ENCODE results near the gene DLG1.

DLG1 gene

GRCh38 chr3:197306374-197307086 lies 8.1 kb upstream of the DLG1 start:
- Histone ChIP-seq H3K4me1 (peaks cover 24% of the 10 kb centered on the region), H3K36me3 (replicated peaks) (no peaks in the 10 kb centered on the region), H3K27me3 (ENCODE audit: low read depth) (no peaks in the 10 kb centered on the region), H3K4me3 (no peak overlapping the region), H3K9me3 (no peaks in the 10 kb centered on the region)
- no peak for DNase-seq (ENCODE audit: low spot score in 2 of 2)
- in situ Hi-C loops (cut with MboI; ENCODE audit: low sequenced_read_pairs): no loop called here

- H3K4me1 ChIP-seq: peaks cover 24% of the 10 kb centered on the region
- no peaks in the 10 kb centered on the region for H3K27me3 ChIP-seq (ENCODE audit: low read depth)
- no peaks in the 10 kb centered on the region for H3K9me3 ChIP-seq
- in situ Hi-C loops (cut with MboI; ENCODE audit: low sequenced_read_pairs): no loop called here
- no peak overlapping the region for H3K4me3 ChIP-seq
- no peak for DNase-seq (ENCODE audit: low spot score in 2 of 2)
- H3K36me3 ChIP-seq (replicated peaks): no peaks in the 10 kb centered on the region
Measured at GRCh38 chr3:197305854-197306253, 7.4 kb upstream of the DLG1 start.

GRCh38 chr3:197303452-197303851 lies 5.0 kb upstream of the DLG1 start:
- in situ Hi-C loops (cut with MboI; ENCODE audit: low sequenced_read_pairs): no loop called here

GRCh38 chr3:197302696-197303341 lies 4.4 kb upstream of the DLG1 start:
- no peaks in the 10 kb centered on the region for H3K36me3 ChIP-seq (replicated peaks)
- no peak for DNase-seq (ENCODE audit: low spot score in 2 of 2)
- H3K27me3 ChIP-seq (ENCODE audit: low read depth): no peaks in the 10 kb centered on the region
- H3K4me3 ChIP-seq: no peak overlapping the region
- H3K9me3 ChIP-seq: no peaks in the 10 kb centered on the region
- peaks cover 12% of the 10 kb centered on the region for H3K4me1 ChIP-seq
- in situ Hi-C loops (cut with MboI; ENCODE audit: low sequenced_read_pairs): no loop called here

More at GRCh38 chr3:197303452-197303851, 5.0 kb upstream of the DLG1 start:
- Histone ChIP-seq H3K36me3 (replicated peaks) (no peaks in the 10 kb centered on the region), H3K4me1 (peaks cover 14% of the 10 kb centered on the region), H3K9me3 (no peaks in the 10 kb centered on the region), H3K4me3 (no peak overlapping the region), H3K27me3 (ENCODE audit: low read depth) (no peaks in the 10 kb centered on the region)
- DNase-seq (ENCODE audit: low spot score in 2 of 2): no peak

GRCh38 chr3:197302033-197302432 lies 3.6 kb upstream of the DLG1 start:
- Histone ChIP-seq H3K36me3 (replicated peaks) (no peaks in the 10 kb centered on the region), H3K4me3 (no peak overlapping the region), H3K9me3 (no peaks in the 10 kb centered on the region), H3K27me3 (ENCODE audit: low read depth) (no peaks in the 10 kb centered on the region), H3K4me1 (peaks cover 12% of the 10 kb centered on the region)
- in situ Hi-C loops (cut with MboI; ENCODE audit: low sequenced_read_pairs): no loop called here
- no peak for DNase-seq (ENCODE audit: low spot score in 2 of 2)

GRCh38 chr3:197300361-197300760 lies 1.9 kb upstream of the DLG1 start:
- peaks cover 17% of the 10 kb centered on the region; the same call in 1 of the 2 replicates for H3K4me1 ChIP-seq
- no peaks in the 10 kb centered on the region for H3K27me3 ChIP-seq (ENCODE audit: low read depth)
- H3K36me3 ChIP-seq (replicated peaks): peaks cover 8% of the 10 kb centered on the region
- no peak overlapping the region for H3K4me3 ChIP-seq
- in situ Hi-C loops (cut with MboI; ENCODE audit: low sequenced_read_pairs): no loop called here
- DNase-seq (ENCODE audit: low spot score in 2 of 2): no peak
- no peaks in the 10 kb centered on the region for H3K9me3 ChIP-seq

- Histone ChIP-seq H3K9me3 (no peaks in the 10 kb centered on the region), H3K27me3 (ENCODE audit: low read depth) (no peaks in the 10 kb centered on the region), H3K4me1 (peaks cover 22% of the 10 kb centered on the region), H3K4me3 (peak overlapping the region; percentile 74), H3K36me3 (replicated peaks) (peaks cover 15% of the 10 kb centered on the region)
- DNase-seq (ENCODE audit: low spot score in 2 of 2): peak; percentile 44 to 75
- in situ Hi-C loops (cut with MboI; ENCODE audit: low sequenced_read_pairs): no loop called here
Measured at GRCh38 chr3:197298945-197299854, 788 bp upstream of the DLG1 start.

GRCh38 chr3:197297476-197298340 lies 704 bp downstream of the DLG1 start:
- in situ Hi-C loops (cut with MboI; ENCODE audit: low sequenced_read_pairs): no loop called here
- H3K27me3 ChIP-seq (ENCODE audit: low read depth): no peaks in the 10 kb centered on the region
- H3K4me1 ChIP-seq: peaks cover 30% of the 10 kb centered on the region
- no peaks in the 10 kb centered on the region for H3K9me3 ChIP-seq
- H3K36me3 ChIP-seq (replicated peaks): peaks cover 22% of the 10 kb centered on the region
- peak; percentile 76 to 93 for DNase-seq (ENCODE audit: low spot score in 2 of 2)
- peak overlapping the region; percentile 74 for H3K4me3 ChIP-seq

- peaks cover 24% of the 10 kb centered on the region for H3K36me3 ChIP-seq (replicated peaks)
- H3K27me3 ChIP-seq (ENCODE audit: low read depth): no peaks in the 10 kb centered on the region
- in situ Hi-C loops (cut with MboI; ENCODE audit: low sequenced_read_pairs): no loop called here
- peak overlapping the region; percentile 74 for H3K4me3 ChIP-seq
- no peaks in the 10 kb centered on the region for H3K9me3 ChIP-seq
- no peak for DNase-seq (ENCODE audit: low spot score in 2 of 2)
- peaks cover 30% of the 10 kb centered on the region for H3K4me1 ChIP-seq
Measured at GRCh38 chr3:197297002-197297401, 1.4 kb downstream of the DLG1 start.

GRCh38 chr3:197296545-197296944 lies 1.9 kb downstream of the DLG1 start:
- in situ Hi-C loops (cut with MboI; ENCODE audit: low sequenced_read_pairs): no loop called here
- no peaks in the 10 kb centered on the region for H3K27me3 ChIP-seq (ENCODE audit: low read depth)
- no peak for DNase-seq (ENCODE audit: low spot score in 2 of 2)
- H3K9me3 ChIP-seq: no peaks in the 10 kb centered on the region
- H3K4me3 ChIP-seq: peak overlapping the region; percentile 74
- H3K36me3 ChIP-seq (replicated peaks): peaks cover 28% of the 10 kb centered on the region
- H3K4me1 ChIP-seq: peaks cover 30% of the 10 kb centered on the region

GRCh38 chr3:197295871-197296270 lies 2.5 kb downstream of the DLG1 start:
- no peak for DNase-seq (ENCODE audit: low spot score in 2 of 2)
- Histone ChIP-seq H3K27me3 (ENCODE audit: low read depth) (no peaks in the 10 kb centered on the region), H3K4me3 (peak overlapping the region; percentile 74), H3K36me3 (replicated peaks) (peaks cover 32% of the 10 kb centered on the region), H3K4me1 (peaks cover 30% of the 10 kb centered on the region), H3K9me3 (no peaks in the 10 kb centered on the region)
- in situ Hi-C loops (cut with MboI; ENCODE audit: low sequenced_read_pairs): no loop called here

GRCh38 chr3:197293605-197294237 lies 4.7 kb downstream of the DLG1 start:
- Histone ChIP-seq H3K27me3 (ENCODE audit: low read depth) (no peaks in the 10 kb centered on the region), H3K9me3 (no peaks in the 10 kb centered on the region), H3K36me3 (replicated peaks) (peaks cover 40% of the 10 kb centered on the region), H3K4me3 (no peak overlapping the region), H3K4me1 (peaks cover 24% of the 10 kb centered on the region)
- in situ Hi-C loops (cut with MboI; ENCODE audit: low sequenced_read_pairs): no loop called here
- DNase-seq (ENCODE audit: low spot score in 2 of 2): peak in 1 of 2 experiments; percentile 50

GRCh38 chr3:197292648-197293047 lies 5.8 kb downstream of the DLG1 start:
- no peaks in the 10 kb centered on the region for H3K27me3 ChIP-seq (ENCODE audit: low read depth)
- in situ Hi-C loops (cut with MboI; ENCODE audit: low sequenced_read_pairs): no loop called here
- H3K9me3 ChIP-seq: no peaks in the 10 kb centered on the region
- DNase-seq (ENCODE audit: low spot score in 2 of 2): no peak
- H3K4me3 ChIP-seq: no peak overlapping the region
- H3K4me1 ChIP-seq: peaks cover 24% of the 10 kb centered on the region
- peaks cover 43% of the 10 kb centered on the region for H3K36me3 ChIP-seq (replicated peaks)
